Stimulated activated CD4-positive, alpha-beta T cell treated with anti-CD3 and anti-CD28 coated beads, Interleukin-12 subunit alpha, Interleukin-12 subunit beta, amount 100 ng/mL, for 48 hours (primary cell): ENCODE results near the gene KRIT1.

ENCODE experiments used
- DNase-seq, 3 donors: peaks; one replicate each; pipeline ENCODE4 v3.0.0-alpha.2; 2020; ENCODE audit warnings: low read depth in 2 of 3, low spot score in 1 of 3

The KRIT1 gene

GRCh38 chr7:92156990-92157389 lies 88.7 kb downstream of the KRIT1 start:
- no peak for DNase-seq

- no peak for DNase-seq
Measured at GRCh38 chr7:92155108-92155739, 90.5 kb downstream of the KRIT1 start.

- DNase-seq: no peak
Measured at GRCh38 chr7:92150450-92151017, 95.2 kb downstream of the KRIT1 start.

GRCh38 chr7:92149736-92150239 lies 95.9 kb downstream of the KRIT1 start:
- no peak for DNase-seq
